ENCODE results near the gene SAA2.

DNA sequence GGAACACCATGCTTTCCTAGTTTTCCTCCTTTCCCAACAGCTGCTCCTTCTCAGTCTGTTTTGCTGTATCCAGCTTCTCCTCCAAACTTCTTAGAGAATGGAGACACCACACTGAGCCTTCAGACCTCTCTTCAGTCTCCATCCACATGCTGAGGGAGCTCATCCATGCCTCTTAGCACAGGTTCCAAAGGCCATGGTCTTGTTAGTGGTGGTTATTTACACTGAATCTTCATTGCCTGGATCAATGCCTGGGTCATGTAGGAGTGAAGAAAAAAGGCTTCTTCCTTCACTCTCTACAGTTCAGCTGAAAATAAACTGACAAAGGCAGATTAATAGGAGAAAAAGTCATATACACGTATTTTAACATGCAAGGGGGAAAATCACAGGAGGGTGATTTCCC lies 8.8 kb downstream of the SAA2 start:
- TF ChIP-seq, protein P1, sequence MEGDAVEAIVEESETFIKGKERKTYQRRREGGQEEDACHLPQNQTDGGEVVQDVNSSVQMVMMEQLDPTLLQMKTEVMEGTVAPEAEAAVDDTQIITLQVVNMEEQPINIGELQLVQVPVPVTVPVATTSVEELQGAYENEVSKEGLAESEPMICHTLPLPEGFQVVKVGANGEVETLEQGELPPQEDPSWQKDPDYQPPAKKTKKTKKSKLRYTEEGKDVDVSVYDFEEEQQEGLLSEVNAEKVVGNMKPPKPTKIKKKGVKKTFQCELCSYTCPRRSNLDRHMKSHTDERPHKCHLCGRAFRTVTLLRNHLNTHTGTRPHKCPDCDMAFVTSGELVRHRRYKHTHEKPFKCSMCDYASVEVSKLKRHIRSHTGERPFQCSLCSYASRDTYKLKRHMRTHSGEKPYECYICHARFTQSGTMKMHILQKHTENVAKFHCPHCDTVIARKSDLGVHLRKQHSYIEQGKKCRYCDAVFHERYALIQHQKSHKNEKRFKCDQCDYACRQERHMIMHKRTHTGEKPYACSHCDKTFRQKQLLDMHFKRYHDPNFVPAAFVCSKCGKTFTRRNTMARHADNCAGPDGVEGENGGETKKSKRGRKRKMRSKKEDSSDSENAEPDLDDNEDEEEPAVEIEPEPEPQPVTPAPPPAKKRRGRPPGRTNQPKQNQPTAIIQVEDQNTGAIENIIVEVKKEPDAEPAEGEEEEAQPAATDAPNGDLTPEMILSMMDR (conservative IDR thresholded peaks at IDR 0.05): no peak
- TF ChIP-seq EZH2 (IDR thresholded peaks at IDR 0.05; ENCODE audit: low read depth): no peak

All from PC-9 (cell line).